SK-N-MC (cell line): ENCODE data around the gene IL1F10.

ENCODE experiments used
- EZH2 ChIP-seq: fragments of 200-600 bp; sonication (generic); IDR thresholded peaks from one replicate; pipeline ENCODE4 v1.6.1; 2017; ENCODE audit warnings: antibody characterized with exemption
- FOXP2 ChIP-seq: optimal IDR thresholded peaks from 2 replicates; pipeline ENCODE3; 2011; ENCODE audit warnings: mild to moderate bottlenecking, moderate library complexity; ENCODE audit not compliant: insufficient read depth; ENCODE audit errors: extremely low read length, control extremely low read depth
- POLR2AphosphoS5 ChIP-seq: IDR thresholded peaks from 2 replicates; pipeline ENCODE4 v1.6.1; 2012; ENCODE audit warnings: mild to moderate bottlenecking, low read depth, low read length, borderline replicate concordance

DNA sequence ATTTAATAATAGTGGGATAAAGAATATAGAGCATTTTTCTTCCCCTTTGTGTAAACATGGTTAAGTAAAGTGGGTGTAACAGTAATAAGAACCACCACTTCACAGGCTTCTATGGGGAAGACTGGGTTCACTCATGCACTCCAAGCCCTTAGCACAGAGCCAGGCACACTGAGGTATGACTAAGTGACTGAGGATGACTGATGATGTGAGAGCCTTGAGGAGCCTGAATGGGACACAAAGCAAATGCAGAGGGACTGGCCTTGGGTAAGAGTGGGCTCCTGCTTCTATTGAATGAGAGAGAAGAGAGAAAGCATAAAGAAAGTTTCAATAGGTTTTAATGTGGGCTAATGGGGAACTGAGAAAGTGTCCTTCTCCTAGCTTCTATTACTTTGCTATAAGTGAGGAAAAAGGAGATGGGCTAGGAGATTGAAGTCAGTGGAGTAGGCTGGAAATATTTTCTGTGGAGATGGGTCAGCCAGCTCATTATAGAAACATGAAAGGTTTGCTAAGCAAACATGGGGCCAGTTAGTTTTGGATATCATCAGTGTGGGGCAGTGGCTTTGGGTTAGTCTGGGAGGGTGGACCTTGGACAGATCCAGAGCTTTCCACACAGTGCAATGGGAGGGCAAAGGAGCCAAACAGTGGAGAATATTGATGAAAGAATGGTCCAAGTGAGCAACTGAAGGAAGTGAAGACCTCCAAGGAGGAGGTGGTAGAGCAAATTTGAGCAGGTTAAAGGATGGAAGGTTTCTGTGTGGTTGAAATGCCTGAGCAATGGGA lies 20.6 kb downstream of the IL1F10 start:
- TF ChIP-seq POLR2AphosphoS5 (no peak), EZH2 (no peak), FOXP2 (no peak)
